AG10803 (cell line): ENCODE measurements around the gene TMCO1.
"Not testable (repeated sequence)": the region's sequence is repeated elsewhere in the genome, so short reads cannot be mapped to it uniquely, and the experiment has no call there.

Experiments used
- DNase-seq: peaks from one replicate; pipeline ENCODE4 v3.0.0; 2010; ENCODE audit warnings: low read depth
- H3K4me3 ChIP-seq: 2 replicates; pipeline ENCODE4 v1.5.1; 2011; ENCODE audit warnings: mild to moderate bottlenecking, low read length, control low read depth
- CTCF ChIP-seq: conservative IDR thresholded peaks from 2 replicates; pipeline ENCODE4 v1.5.1; 2011; ENCODE audit warnings: mild to moderate bottlenecking, low read length, control low read depth, inconsistent platforms

TMCO1 gene

GRCh38 chr1:165795894-165796293 is 27.2 kb upstream of the TMCO1 start:
- no peak for TF ChIP-seq CTCF
- DNase-seq: no peak

DNA sequence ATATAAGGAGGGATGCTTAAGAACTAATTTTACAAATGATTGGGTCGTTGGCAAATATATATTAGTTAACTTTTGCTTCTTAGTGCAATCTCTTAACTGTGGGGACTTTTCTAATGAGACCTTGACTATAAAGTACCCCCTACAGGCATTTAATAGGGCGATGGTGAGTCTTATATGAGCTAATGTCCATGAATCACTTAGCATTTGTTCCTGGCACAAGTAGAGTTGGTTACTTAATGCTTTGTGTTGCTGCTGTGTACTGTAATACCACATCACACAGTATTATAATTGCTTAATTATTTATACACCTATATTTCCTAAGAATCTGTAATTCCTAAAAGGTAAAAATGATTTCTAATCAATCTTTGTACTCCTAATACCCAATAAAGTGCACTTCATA is 25.3 kb upstream of the TMCO1 start:
- no peak for TF ChIP-seq CTCF
- H3K4me3 ChIP-seq: no peak overlapping the region
- peak; percentile 6 for DNase-seq

More at GRCh38 chr1:165795894-165796293, 27.2 kb upstream of the TMCO1 start:
- H3K4me3 ChIP-seq: no peak overlapping the region

DNA sequence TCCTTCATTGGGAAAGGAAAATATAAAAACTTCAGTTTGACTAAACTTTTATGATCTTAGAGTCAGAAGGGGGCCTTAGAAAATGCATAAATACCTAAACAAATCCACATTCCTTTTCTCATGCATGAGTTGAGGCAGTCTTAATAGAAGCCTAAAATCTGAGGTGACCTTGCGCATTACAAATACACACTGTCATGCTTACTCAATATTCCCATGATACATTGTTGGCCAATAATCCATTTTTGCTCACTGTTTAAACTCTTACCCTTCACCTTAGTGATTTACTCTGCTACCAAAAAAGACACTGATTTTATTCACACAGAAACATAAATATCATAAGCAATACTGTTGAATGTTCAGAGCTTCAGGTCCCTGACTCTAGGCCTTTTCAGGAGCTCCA is 19.1 kb upstream of the TMCO1 start:
- DNase-seq: no peak

GRCh38 chr1:165783519-165783918 is 14.9 kb upstream of the TMCO1 start:
- not testable (repeated sequence) for H3K4me3 ChIP-seq, DNase-seq

More for the DNA sequence above, 19.1 kb upstream of the TMCO1 start:
- no peak overlapping the region for H3K4me3 ChIP-seq
- no peak for TF ChIP-seq CTCF

DNA sequence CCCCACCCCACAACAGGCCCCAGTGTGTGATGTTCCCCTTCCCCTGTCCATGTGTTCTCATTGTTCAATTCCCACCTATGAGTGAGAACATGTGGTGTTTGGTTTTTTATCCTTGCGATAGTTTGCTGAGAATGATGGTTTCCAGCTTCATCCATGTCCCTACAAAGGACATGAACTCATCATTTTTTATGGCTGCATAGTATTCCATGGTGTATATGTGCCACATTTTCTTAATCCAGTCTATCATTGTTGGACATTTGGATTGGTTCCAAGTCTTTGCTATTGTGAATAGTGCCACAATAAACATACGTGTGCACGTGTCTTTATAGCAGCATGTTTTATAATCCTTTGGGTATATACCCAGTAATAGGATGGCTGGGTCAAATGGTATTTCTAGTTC is 9.5 kb upstream of the TMCO1 start:
- not testable (repeated sequence) for DNase-seq, H3K4me3 ChIP-seq

GRCh38 chr1:165773324-165773965 is 4.8 kb upstream of the TMCO1 start:
- peak; percentile 82 for DNase-seq
- no peak for TF ChIP-seq CTCF
- no peak overlapping the region; the same call in 1 of the 2 replicates for H3K4me3 ChIP-seq

DNA sequence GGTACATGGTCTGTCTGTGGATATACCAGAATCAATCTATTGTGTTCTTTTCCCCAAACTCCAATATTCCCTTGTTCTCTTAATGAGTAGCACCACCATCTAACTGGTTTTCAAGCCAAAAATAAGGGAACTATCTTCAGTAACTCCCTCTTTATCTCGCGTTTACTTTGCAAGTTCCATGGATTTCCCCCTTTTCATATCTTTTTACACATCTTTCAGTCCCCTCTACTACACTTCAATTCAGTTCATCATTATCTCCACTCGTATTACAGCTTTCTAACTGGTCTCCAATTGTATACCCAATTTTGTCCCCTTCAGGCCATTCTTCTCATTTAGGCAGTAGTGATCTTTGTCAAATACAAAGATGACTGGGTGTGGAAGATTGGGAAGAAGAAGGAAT is 4.1 kb upstream of the TMCO1 start:
- no peak overlapping the region for H3K4me3 ChIP-seq
- 0 out of 2 replicates have a peak, but pooled peaks have one; percentile 5 for TF ChIP-seq CTCF
- DNase-seq: no peak

DNA sequence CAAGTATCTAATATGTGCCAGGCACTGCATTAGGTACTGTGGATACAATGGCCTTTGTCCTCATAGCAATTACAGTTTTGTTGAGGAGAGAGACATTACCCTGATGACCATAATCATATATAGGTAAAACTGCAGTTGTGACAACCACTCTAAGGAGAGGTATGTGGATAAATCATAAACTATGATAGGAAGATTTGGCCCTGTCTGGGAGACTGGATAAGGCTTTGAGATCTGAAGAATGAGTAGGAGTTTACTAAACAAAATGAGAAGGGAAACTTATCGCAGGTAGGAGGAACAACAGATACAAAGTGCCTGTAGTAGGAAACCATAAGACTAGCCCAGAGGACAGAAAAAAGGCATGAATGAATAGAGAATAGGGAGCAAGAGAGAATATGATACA is 4.4 kb downstream of the TMCO1 start:
- no peak for DNase-seq
- no peak overlapping the region for H3K4me3 ChIP-seq
- no peak for TF ChIP-seq CTCF
